ENCODE data around the gene ZNF532. TPM values are rescaled to one million over a fixed set of nuclear protein-coding genes. Genes with fewer than 3 reads are reported as not detected.

ZNF532 gene
- total and polyA plus RNA-seq, 9 of the 15 experiments (the other 6 are each of a cell fraction or from before 2014, with no cell fraction given) = 0.42 TPM; not detected in 8

GRCh38 chr18:59011786-59012185 lies 147.1 kb downstream of the ZNF532 start:
- BruUV-seq (replicated peaks) = no TSS peak
- H3K4me2 ChIP-seq (ENCODE audit: insufficient read depth, low read length) = no peak overlapping the region
- POLR2A ChIA-PET = no interaction called here

More at GRCh38 chr18:59011786-59012185, 147.1 kb downstream of the ZNF532 start:
- no peaks in the 10 kb centered on the region for H3K36me3 ChIP-seq (ENCODE audit: control insufficient read depth, insufficient read depth, low read length)
- H3K27me3 ChIP-seq (ENCODE audit: control insufficient read depth in 2 of 2, insufficient read depth in 2 of 2, low read length in 2 of 2) = no peaks in the 10 kb centered on the region
- no peaks in the 10 kb centered on the region for H4K20me1 ChIP-seq (replicated peaks; ENCODE audit: control insufficient read depth, insufficient read depth, low read length)
- no peaks in the 10 kb centered on the region for H3K9me3 ChIP-seq (replicated peaks; ENCODE audit: control insufficient read depth, insufficient read depth, low read depth, low read length)
- in situ Hi-C loops (cut with MboI) (no loop called here), intact Hi-C loops (cut with micrococcal nuclease) (no loop called here)
- ATAC-seq (no peak), FAIRE-seq (no peak), DNase-seq (ENCODE audit: extremely low read depth in 1 of 4, low spot score in 3 of 4) (no peak)
- WGBS (ENCODE audit: insufficient coverage, low coverage, missing lambda C conversion rate) = 0% methylated on average over 4 of the region's 5 CpGs
- H3K9me1 ChIP-seq (ENCODE audit: control insufficient read depth, insufficient read depth, low read length) = no peaks in the 10 kb centered on the region
- CTCF ChIA-PET (ENCODE audit: low intra/inter-chr PET ratio) = no interaction called here
- no peak overlapping the region for H2AFZ ChIP-seq (ENCODE audit: low read depth, low read length)
- H3K4me3 ChIP-seq = no peak overlapping the region
- TF ChIP-seq FOXM1 (IDR thresholded peaks at IDR 0.05; ENCODE audit: low read depth) (no peak), FOXM1 (CRISPR knock-in tag; IDR thresholded peaks at IDR 0.05; ENCODE audit: low read depth) (no peak), NELFE (IDR thresholded peaks at IDR 0.05; ENCODE audit: insufficient read depth, insufficient read length) (no peak), RBM39 (optimal IDR thresholded peaks at IDR 0.05; ENCODE audit: low read depth, low read length) (no peak), ID3 (CRISPR knock-in tag; IDR thresholded peaks at IDR 0.05) (no peak), ID3 (tag; IDR thresholded peaks at IDR 0.05) (no peak), AFF1 (IDR thresholded peaks at IDR 0.05; ENCODE audit: low read depth in 1 of 2, partially characterized antibody in 2 of 2) (no peak), ZNF707 (CRISPR knock-in tag; conservative IDR thresholded peaks at IDR 0.05) (no peak)
- no peaks in the 10 kb centered on the region for H3K79me2 ChIP-seq (ENCODE audit: control insufficient read depth, insufficient read depth, low read length)
- no peaks in the 10 kb centered on the region for H3K4me1 ChIP-seq (replicated peaks in 1 of 2; ENCODE audit: control insufficient read depth in 2 of 2, insufficient read depth in 2 of 2, low read length in 2 of 2)
- H3K9ac ChIP-seq (ENCODE audit: insufficient read depth in 1 of 2, low read depth in 2 of 2, low read length in 2 of 2) = no peak overlapping the region
- no peak overlapping the region for H3K27ac ChIP-seq (ENCODE audit: extremely low read depth, low read depth, low read length)
